ENCODE data around the gene SAMD11. TPM values are rescaled to one million over a fixed set of nuclear protein-coding genes. Genes with fewer than 3 reads are reported as not detected.

Gene SAMD11
- total RNA-seq, 2 donors from 2014 or later: 4.5 to 61.6 TPM

- TF ChIP-seq POLR2A (IDR thresholded peaks at IDR 0.05): no peak
- no peak for TF ChIP-seq POLR2AphosphoS5 (IDR thresholded peaks at IDR 0.05)
- Histone ChIP-seq H3K4me1 (replicated peaks) (no peaks in the 10 kb centered on the region), H3K27ac (no peak overlapping the region), H3K27me3 (replicated peaks; ENCODE audit: insufficient read depth) (no peaks in the 10 kb centered on the region), H3K36me3 (no peaks in the 10 kb centered on the region), H3K9me3 (no peaks in the 10 kb centered on the region), H3K4me3 (peak overlapping the region; percentile 39 to 41)
- WGBS: 76% methylated on average over 21 of the region's 21 CpGs
- intact Hi-C loops (cut with DNase I): loop anchor here (2.0 kb wide), 1 partner anchor 73 kb away; no protein-coding TSS in a partner anchor
- DNase-seq (ENCODE audit: low spot score): no peak
These were observed 19.9 kb upstream of the SAMD11 start for GRCh38 chr1:903721-904271.

- peak; percentile 75 for DNase-seq (ENCODE audit: low spot score)
- Histone ChIP-seq H3K27me3 (replicated peaks; ENCODE audit: insufficient read depth) (no peaks in the 10 kb centered on the region), H3K27ac (peak overlapping the region in 1 of 2 donors; percentile 41), H3K4me1 (replicated peaks) (no peaks in the 10 kb centered on the region), H3K36me3 (no peaks in the 10 kb centered on the region), H3K4me3 (peak overlapping the region; percentile 39 to 41), H3K9me3 (no peaks in the 10 kb centered on the region)
- TF ChIP-seq CTCF (IDR thresholded peaks at IDR 0.05) (peak; percentile 97 to 99 (median 98)), POLR2A (IDR thresholded peaks at IDR 0.05) (no peak), POLR2AphosphoS5 (IDR thresholded peaks at IDR 0.05) (no peak)
- intact Hi-C loops (cut with DNase I): loop anchor here (2.0 kb wide), 1 partner anchor 72 kb away; no protein-coding TSS in a partner anchor
- WGBS: 3% methylated on average over 66 of the region's 91 CpGs
These were observed 19.3 kb upstream of the SAMD11 start for GRCh38 chr1:904310-904950.

- H3K4me1 ChIP-seq (replicated peaks): no peaks in the 10 kb centered on the region
- peak; percentile 17 for DNase-seq (ENCODE audit: low spot score)
- no peak for TF ChIP-seq POLR2AphosphoS5 (IDR thresholded peaks at IDR 0.05)
- no peak for TF ChIP-seq CTCF (IDR thresholded peaks at IDR 0.05)
- no peak for TF ChIP-seq POLR2A (IDR thresholded peaks at IDR 0.05)
- no peaks in the 10 kb centered on the region for H3K36me3 ChIP-seq
- H3K9me3 ChIP-seq: no peaks in the 10 kb centered on the region
- peak overlapping the region; percentile 39 to 41 for H3K4me3 ChIP-seq
- peak overlapping the region in 1 of 2 donors; percentile 41 for H3K27ac ChIP-seq
- 10% methylated on average over 46 of the region's 49 CpGs for WGBS
- intact Hi-C loops (cut with DNase I): loop anchor here (2.0 to 5.0 kb wide), 2 partner anchors 62 to 72 kb away; partner anchors contain the start of gene PLEKHN1
- peaks cover 5% of the 10 kb centered on the region for H3K27me3 ChIP-seq (replicated peaks; ENCODE audit: insufficient read depth)
These were observed 18.5 kb upstream of the SAMD11 start for GRCh38 chr1:905071-905749.

GRCh38 chr1:905811-906599, 17.7 kb upstream of the SAMD11 start:
- Histone ChIP-seq H3K36me3 (no peaks in the 10 kb centered on the region), H3K27me3 (replicated peaks; ENCODE audit: insufficient read depth) (peaks cover 10% of the 10 kb centered on the region), H3K27ac (no peak overlapping the region), H3K9me3 (no peaks in the 10 kb centered on the region), H3K4me1 (replicated peaks) (no peaks in the 10 kb centered on the region), H3K4me3 (no peak overlapping the region)
- WGBS: 81% methylated on average over 13 of the region's 13 CpGs
- intact Hi-C loops (cut with DNase I): loop anchor here (2.0 to 5.0 kb wide), 2 partner anchors 61 to 71 kb away; partner anchors contain the start of gene PLEKHN1
- DNase-seq (ENCODE audit: low spot score): peak; percentile 3
- TF ChIP-seq POLR2A (IDR thresholded peaks at IDR 0.05) (no peak), CTCF (IDR thresholded peaks at IDR 0.05) (no peak), POLR2AphosphoS5 (IDR thresholded peaks at IDR 0.05) (no peak)

Measured in prostate gland (tissue), 2 donors.